Smooth muscle cell (in vitro differentiated cells): ENCODE measurements around the gene ANXA8. TPM values are rescaled to one million over a fixed set of nuclear protein-coding genes. Genes with fewer than 3 reads are reported as not detected.
"Not testable (repeated sequence)": the region's sequence is repeated elsewhere in the genome, so short reads cannot be mapped to it uniquely, and the experiment has no call there.

Source experiments
- DNase-seq: peaks from one replicate; lab custom pipeline; 2025; ENCODE audit not compliant: unreplicated experiment; lab: John Stamatoyannopoulos, UW
- H2AFZ ChIP-seq: fragments of 200-600 bp; sonication (generic); 2 replicates; pipeline ENCODE4 v1.6.0; 2016; ENCODE audit warnings: antibody characterized with exemption, low read depth, mild to moderate bottlenecking
- H3F3A ChIP-seq: fragments of 200-600 bp; sonication (generic); 2 replicates; pipeline ENCODE4 v1.6.0; 2017; ENCODE audit warnings: antibody characterized with exemption, low read depth
- H3K27ac ChIP-seq: fragments of 200-600 bp; sonication (generic); 2 replicates; pipeline ENCODE4 v1.5.1; 2016; ENCODE audit warnings: low read depth, mild to moderate bottlenecking
- H3K27me3 ChIP-seq: fragments of 200-600 bp; sonication (generic); 2 replicates; pipeline ENCODE4 v1.6.1; 2016; ENCODE audit warnings: low read depth, mild to moderate bottlenecking
- H3K36me3 ChIP-seq: fragments of 200-600 bp; sonication (generic); 2 replicates; pipeline ENCODE4 v1.5.1; 2016; ENCODE audit warnings: low read depth
- H3K4me1 ChIP-seq: fragments of 200-600 bp; sonication (generic); 2 replicates; pipeline ENCODE4 v1.5.1; 2016; ENCODE audit warnings: low read depth
- H3K4me2 ChIP-seq: fragments of 200-600 bp; sonication (generic); 2 replicates; pipeline ENCODE4 v1.6.0; 2016; ENCODE audit warnings: mild to moderate bottlenecking
- H3K4me3 ChIP-seq: fragments of 200-600 bp; sonication (generic); 2 replicates; pipeline ENCODE4 v1.5.1; 2016; ENCODE audit warnings: mild to moderate bottlenecking
- H3K79me2 ChIP-seq: fragments of 200-600 bp; sonication (generic); 2 replicates; pipeline ENCODE4 v1.6.0; 2016; ENCODE audit warnings: low read depth, mild to moderate bottlenecking
- H3K9ac ChIP-seq: fragments of 200-600 bp; sonication (generic); 2 replicates; pipeline ENCODE4 v1.6.0; 2016; ENCODE audit warnings: low read depth
- H3K9me3 ChIP-seq: fragments of 200-600 bp; sonication (generic); replicated peaks from 2 replicates; pipeline ENCODE4 v1.5.1; 2016; ENCODE audit warnings: low read depth
- H4K20me1 ChIP-seq: fragments of 200-600 bp; sonication (generic); 2 replicates; pipeline ENCODE4 v1.6.0; 2016; ENCODE audit warnings: low read depth
- WGBS: methylation state at CpG from one replicate; pipeline ENCODE4 v1.1.7; 2016; ENCODE audit warnings: low lambda C conversion rate; 5-methylcytosine and 5-hydroxymethylcytosine counted together
- polyA plus RNA-seq: library from polyadenylated mRNA; unstranded; fragments of >200 nt; fragmentation: Nextera tagmentation; extraction: Ambion mirVana; gene quantifications from 2 replicates; pipeline ENCODE4 v1.2.1, GENCODE V29; 2016
- total RNA-seq: library from RNA; depleted of rRNA; stranded (reverse); fragments of >200 nt; gene quantifications from 2 replicates; pipeline ENCODE4 v1.2.3, GENCODE V29; 2014

The ANXA8 gene
- total and polyA plus RNA-seq, 2 experiments from 2014 or later, result 17.1 to 55.1 TPM

GRCh38 chr10:47468731-47469528, 15.0 kb downstream of the ANXA8 start:
- H3K9me3 ChIP-seq, H3K27me3 ChIP-seq, H4K20me1 ChIP-seq, DNase-seq, H3K4me3 ChIP-seq, H3K36me3 ChIP-seq, H2AFZ ChIP-seq, H3K4me2 ChIP-seq, H3K4me1 ChIP-seq, H3K9ac ChIP-seq, H3K79me2 ChIP-seq, H3K27ac ChIP-seq, H3F3A ChIP-seq: not testable (repeated sequence)
- WGBS, result 90% methylated on average over 19 of the region's 20 CpGs

- not testable (repeated sequence) for H3K4me3 ChIP-seq, H3K36me3 ChIP-seq, DNase-seq
These were observed 16.0 kb downstream of the ANXA8 start for GRCh38 chr10:47467957-47468356.

GRCh38 chr10:47467458-47467857, 16.5 kb downstream of the ANXA8 start:
- 94% methylated on average over 5 of the region's 5 CpGs for WGBS
- not testable (repeated sequence) for H3K4me1 ChIP-seq, H4K20me1 ChIP-seq, H3F3A ChIP-seq, H3K4me3 ChIP-seq, H3K27me3 ChIP-seq, H3K79me2 ChIP-seq, H3K27ac ChIP-seq, DNase-seq, H3K36me3 ChIP-seq, H3K9ac ChIP-seq, H3K4me2 ChIP-seq, H2AFZ ChIP-seq, H3K9me3 ChIP-seq

More at GRCh38 chr10:47467957-47468356, 16.0 kb downstream of the ANXA8 start:
- not testable (repeated sequence) for H3F3A ChIP-seq, H3K4me1 ChIP-seq, H2AFZ ChIP-seq, H4K20me1 ChIP-seq, H3K4me2 ChIP-seq, H3K9me3 ChIP-seq, H3K27ac ChIP-seq, H3K79me2 ChIP-seq, H3K27me3 ChIP-seq, H3K9ac ChIP-seq
- WGBS, result 94% methylated on average over 5 of the region's 7 CpGs

GRCh38 chr10:47465216-47465917, 18.5 kb downstream of the ANXA8 start:
- not testable (repeated sequence) for H4K20me1 ChIP-seq, H3F3A ChIP-seq, H3K27me3 ChIP-seq, H3K36me3 ChIP-seq, DNase-seq, H3K9me3 ChIP-seq, H3K27ac ChIP-seq, H3K4me2 ChIP-seq, H3K4me1 ChIP-seq, H3K4me3 ChIP-seq, H2AFZ ChIP-seq, H3K9ac ChIP-seq, H3K79me2 ChIP-seq
- 86% methylated on average over 14 of the region's 14 CpGs for WGBS

- not testable (repeated sequence) for H3K4me1 ChIP-seq, H2AFZ ChIP-seq, H3K79me2 ChIP-seq, H3K9ac ChIP-seq, H3K27me3 ChIP-seq, H3K4me3 ChIP-seq, H3K4me2 ChIP-seq, DNase-seq, H3K9me3 ChIP-seq, H3F3A ChIP-seq, H4K20me1 ChIP-seq, H3K36me3 ChIP-seq
- peak overlapping the region; percentile 80 for H3K27ac ChIP-seq
- WGBS, result 78% methylated on average over 3 of the region's 9 CpGs
These were observed 21.1 kb downstream of the ANXA8 start for GRCh38 chr10:47462577-47463358.
